IMR-90 (cell line): ENCODE measurements around the gene CACNA2D3. TPM values are rescaled to one million over a fixed set of nuclear protein-coding genes. Genes with fewer than 3 reads are reported as not detected.

Experiments
- ATAC-seq: fragments of 200-7000 bp; cut with Tn5 transposase; 2 replicates; pipeline ENCODE4 v1.9.1; 2020; ENCODE audit warnings: low read depth, mild to moderate bottlenecking, moderate library complexity
- BruUV-seq: library from RNA; stranded (reverse); fragments of 400-500 nt; replicated peaks from 2 replicates; lab custom pipeline; 2021; lab: Mats Ljungman, UMichigan
- CTCF ChIA-PET: fragments of 300-600 bp; formaldehyde crosslinking; extraction: SDS; loops from one replicate; lab custom pipeline; 2021; ENCODE audit warnings: antibody characterized with exemption; lab: Yijun Ruan, JAX
- POLR2A ChIA-PET: fragments of 300-600 bp; sonication (Branson Sonifier 250); formaldehyde crosslinking; loops from one replicate; lab custom pipeline; 2022; ENCODE audit warnings: antibody characterized with exemption; ENCODE audit not compliant: unreplicated experiment; lab: Charles Lee
- DNase-seq: peaks from one replicate; pipeline ENCODE4 v3.0.0; 2013
- H2AFZ ChIP-seq: replicated peaks from 2 replicates; pipeline ENCODE3; 2013; ENCODE audit warnings: low read length, mild to moderate bottlenecking; ENCODE audit not compliant: poor library complexity
- H2AK5ac ChIP-seq: 2 replicates; pipeline ENCODE4 v1.6.1; 2013; ENCODE audit warnings: low read depth, low read length, inconsistent platforms
- H2AK9ac ChIP-seq: replicated peaks from 2 replicates; pipeline ENCODE3; 2013; ENCODE audit warnings: mild to moderate bottlenecking, low read depth, low read length, moderate library complexity; ENCODE audit not compliant: poor library complexity
- H2BK120ac ChIP-seq: 2 replicates; pipeline ENCODE4 v1.6.1; 2013; ENCODE audit warnings: low read depth, low read length, inconsistent platforms
- H2BK15ac ChIP-seq: 3 replicates; pipeline ENCODE4 v1.6.1; 2013; ENCODE audit warnings: low read depth, low read length, inconsistent platforms
- H2BK20ac ChIP-seq: 2 replicates; pipeline ENCODE4 v1.6.1; 2013; ENCODE audit warnings: low read depth, mild to moderate bottlenecking, inconsistent platforms, low read length, moderate library complexity
- H2BK5ac ChIP-seq: 2 replicates; pipeline ENCODE4 v1.6.1; 2013; ENCODE audit warnings: mild to moderate bottlenecking, low read depth, low read length, inconsistent platforms; ENCODE audit not compliant: poor library complexity, severe bottlenecking
- H3K14ac ChIP-seq: replicated peaks from 2 replicates; pipeline ENCODE4 v1.6.1; 2013; ENCODE audit warnings: low read depth, low read length, inconsistent platforms
- H3K18ac ChIP-seq: 2 replicates; pipeline ENCODE4 v1.6.1; 2013; ENCODE audit warnings: low read depth, low read length, control low read depth
- H3K23ac ChIP-seq: 2 replicates; pipeline ENCODE4 v1.6.1; 2013; ENCODE audit warnings: low read depth, low read length, inconsistent platforms
- H3K27ac ChIP-seq: 2 replicates; pipeline ENCODE4 v1.5.1; 2013; ENCODE audit warnings: mild to moderate bottlenecking, control low read depth, low read length; ENCODE audit not compliant: insufficient read depth
- H3K27me3 ChIP-seq: 2 replicates; pipeline ENCODE4 v1.6.1; 2013; ENCODE audit warnings: low read length; ENCODE audit not compliant: control insufficient read depth, insufficient read depth
- H3K36me3 ChIP-seq: 2 replicates; pipeline ENCODE4 v1.6.1; 2013; ENCODE audit warnings: low read length, mixed read lengths; ENCODE audit not compliant: control insufficient read depth, insufficient read depth
- H3K4ac ChIP-seq: 2 replicates; pipeline ENCODE4 v1.6.1; 2013; ENCODE audit warnings: low read depth, low read length, inconsistent platforms
- H3K4me1 ChIP-seq: 2 replicates; pipeline ENCODE4 v1.6.1; 2013; ENCODE audit warnings: low read length, mixed read lengths; ENCODE audit not compliant: control insufficient read depth, insufficient read depth
- H3K4me2 ChIP-seq: 2 replicates; pipeline ENCODE4 v1.6.1; 2013; ENCODE audit warnings: low read depth, mild to moderate bottlenecking, control low read depth, low read length, moderate library complexity
- H3K4me3 ChIP-seq: 2 replicates; pipeline ENCODE4 v1.5.1; 2013; ENCODE audit warnings: low read depth, mild to moderate bottlenecking, control low read depth, low read length, moderate library complexity; ENCODE audit not compliant: insufficient read depth
- H3K56ac ChIP-seq: 2 replicates; pipeline ENCODE4 v1.6.1; 2013; ENCODE audit warnings: low read length, inconsistent platforms; ENCODE audit not compliant: insufficient read depth; ENCODE audit errors: extremely low read depth
- H3K79me1 ChIP-seq, 2 experiments: 2 replicates each; pipeline ENCODE4 v1.6.1; 2013; ENCODE audit warnings: low read length in 2 of 2, inconsistent platforms in 1 of 2, low read depth in 1 of 2
- H3K9ac ChIP-seq: 2 replicates; pipeline ENCODE4 v1.6.1; 2013; ENCODE audit warnings: low read depth, low read length, control low read depth
- H3K9me1 ChIP-seq: 2 replicates; pipeline ENCODE4 v1.6.1; 2013; ENCODE audit warnings: low read length, inconsistent platforms; ENCODE audit not compliant: insufficient read depth
- H3K9me3 ChIP-seq: 2 replicates; pipeline ENCODE4 v1.6.1; 2013; ENCODE audit warnings: low read length; ENCODE audit not compliant: control insufficient read depth, insufficient read depth
- H4K20me1 ChIP-seq: 2 replicates; pipeline ENCODE4 v1.6.1; 2013; ENCODE audit warnings: low read length, inconsistent platforms; ENCODE audit not compliant: insufficient read depth
- H4K5ac ChIP-seq: 2 replicates; pipeline ENCODE4 v1.6.1; 2013; ENCODE audit warnings: mild to moderate bottlenecking, low read depth, low read length, control low read depth
- H4K8ac ChIP-seq, 2 experiments: 2 replicates each; pipeline ENCODE4 v1.6.1; 2013; ENCODE audit warnings: low read depth in 2 of 2, low read length in 2 of 2, control low read depth in 1 of 2, inconsistent platforms in 1 of 2
- H4K91ac ChIP-seq: 2 replicates; pipeline ENCODE4 v1.6.1; 2013; ENCODE audit warnings: low read depth, low read length, inconsistent platforms; ENCODE audit not compliant: insufficient read depth
- BHLHE40 ChIP-seq: fragments of 150-350 bp; IDR thresholded peaks from 2 replicates; pipeline ENCODE4 v1.6.1; 2016; ENCODE audit warnings: mild to moderate bottlenecking, low read depth, low read length
- CEBPB ChIP-seq: IDR thresholded peaks from 2 replicates; pipeline ENCODE4 v1.6.1; 2012; ENCODE audit warnings: low read depth, low read length, improper control_type of control experiment
- CHD1 ChIP-seq: IDR thresholded peaks from 2 replicates; pipeline ENCODE4 v1.6.1; 2012; ENCODE audit warnings: low read depth, low read length, improper control_type of control experiment
- CTCF ChIP-seq: conservative IDR thresholded peaks from 2 replicates; pipeline ENCODE4 v1.5.1; 2012; ENCODE audit warnings: mild to moderate bottlenecking, low read depth, low read length, improper control_type of control experiment
- ELK1 ChIP-seq: fragments of 150-350 bp; IDR thresholded peaks from 2 replicates; pipeline ENCODE4 v1.6.1; 2016; ENCODE audit warnings: low read depth, mild to moderate bottlenecking, low read length, moderate library complexity, borderline replicate concordance
- FOS ChIP-seq: fragments of 150-350 bp; IDR thresholded peaks from 2 replicates; pipeline ENCODE4 v1.6.1; 2016; ENCODE audit warnings: low read depth, low read length
- MAFK ChIP-seq: IDR thresholded peaks from 2 replicates; pipeline ENCODE4 v1.6.1; 2012; ENCODE audit warnings: low read depth, low read length, improper control_type of control experiment
- MAZ ChIP-seq: IDR thresholded peaks from 2 replicates; pipeline ENCODE4 v1.6.1; 2012; ENCODE audit warnings: low read depth, mild to moderate bottlenecking, low read length, improper control_type of control experiment, moderate library complexity, borderline replicate concordance
- MXI1 ChIP-seq: IDR thresholded peaks from 2 replicates; pipeline ENCODE4 v1.6.1; 2012; ENCODE audit warnings: low read depth, mild to moderate bottlenecking, low read length, moderate library complexity, borderline replicate concordance
- NFE2L2 ChIP-seq: fragments of 150-350 bp; IDR thresholded peaks from 2 replicates; pipeline ENCODE4 v1.6.1; 2016; ENCODE audit warnings: low read depth, mild to moderate bottlenecking, low read length
- POLR2A ChIP-seq: IDR thresholded peaks from 2 replicates; pipeline ENCODE4 v1.6.1; 2012; ENCODE audit warnings: mild to moderate bottlenecking, low read depth, low read length
- RAD21 ChIP-seq: IDR thresholded peaks from 2 replicates; pipeline ENCODE4 v1.6.1; 2012; ENCODE audit warnings: low read length, improper control_type of control experiment
- RCOR1 ChIP-seq: IDR thresholded peaks from 2 replicates; pipeline ENCODE4 v1.6.1; 2012; ENCODE audit warnings: mild to moderate bottlenecking, low read length, improper control_type of control experiment; ENCODE audit not compliant: insufficient replicate concordance
- RFX5 ChIP-seq: IDR thresholded peaks from 2 replicates; pipeline ENCODE4 v1.8.0; 2012; ENCODE audit warnings: low read depth, mild to moderate bottlenecking, low read length, moderate library complexity
- SMC3 ChIP-seq: fragments of 150-350 bp; IDR thresholded peaks from 2 replicates; pipeline ENCODE4 v1.6.1; 2016; ENCODE audit warnings: low read depth, mild to moderate bottlenecking, antibody characterized with exemption, low read length, moderate library complexity
- WGBS, 2 experiments: methylation state at CpG; one replicate each; pipeline versions ENCODE4 v1.1.5 to v1.1.7; 2013; ENCODE audit warnings: missing lambda C conversion rate in 2 of 2; ENCODE audit not compliant: insufficient read length in 1 of 2; ENCODE audit errors: extremely low coverage in 2 of 2; 5-methylcytosine and 5-hydroxymethylcytosine counted together
- dilution Hi-C: fragments of 300-500 bp; cut with HindIII; formaldehyde crosslinking; loops from one replicate; pipeline ENCODE4 v1.14.3; 2018; ENCODE audit warnings: low sequenced_read_pairs; ENCODE audit not compliant: unreplicated experiment
- in situ Hi-C: fragments of 300-500 bp; cut with MboI; formaldehyde crosslinking; loops from 3 replicates; pipeline ENCODE4 v1.14.3; 2019; ENCODE audit warnings: low sequenced_read_pairs, inconsistent platforms, mixed read lengths
- intact Hi-C: fragments of 100-400 bp; cut with micrococcal nuclease; formaldehyde crosslinking; loops from 2 replicates; pipeline ENCODE4 v1.10.0; 2022
- polyA plus RNA-seq, 3 experiments: library from polyadenylated mRNA; depleted of rRNA; stranded (reverse); fragments of >200 nt; gene quantifications; 2 replicates each; pipeline ENCODE4 v1.2.3, GENCODE V29; 2012; ENCODE audit warnings: low replicate concordance in 1 of 3
- total RNA-seq: library from RNA; depleted of rRNA; stranded (reverse); fragments of >200 nt; gene quantifications from 2 replicates; pipeline ENCODE4 v1.2.3, GENCODE V29; 2012
- TF ChIP-seq, protein P1 (sequence below): fragments of 150-350 bp; IDR thresholded peaks from 2 replicates; pipeline ENCODE4 v1.6.1; 2017; ENCODE audit warnings: mild to moderate bottlenecking, antibody characterized with exemption, low read length, low read depth

The CACNA2D3 gene
- total and polyA plus RNA-seq, 2 of the 4 experiments (the other 2 are of a cell fraction) = 0.36 to 0.41 TPM

DNA sequence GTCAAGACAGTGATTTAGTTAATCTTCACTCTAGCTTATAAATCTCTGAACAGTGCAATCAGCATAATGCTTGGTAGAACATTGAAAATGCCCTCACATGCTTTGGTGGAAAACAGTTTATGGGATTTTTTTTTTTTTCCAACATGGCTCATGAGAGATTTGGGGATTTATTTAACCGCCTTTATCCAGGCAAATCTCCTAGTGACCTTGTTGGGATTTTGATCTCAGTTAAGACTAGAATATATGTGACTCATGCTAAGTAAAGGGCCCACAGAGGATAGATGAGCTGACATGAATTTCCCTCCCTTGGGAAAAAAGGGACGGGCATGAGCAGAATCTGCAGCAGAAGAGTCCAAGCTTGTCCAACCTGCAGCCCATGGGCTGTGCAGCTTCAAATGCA, 786.8 kb downstream of the CACNA2D3 start:
- no peak overlapping the region for H2AFZ ChIP-seq
- H2BK15ac ChIP-seq = no peak overlapping the region
- H3K4ac ChIP-seq = no peak overlapping the region
- no peak overlapping the region for H2AK5ac ChIP-seq
- no peak overlapping the region for H2BK5ac ChIP-seq
- H3K27ac ChIP-seq = no peak overlapping the region
- H3K9ac ChIP-seq = no peak overlapping the region
- BruUV-seq = no TSS peak
- H3K23ac ChIP-seq = no peak overlapping the region
- DNase-seq (no peak), ATAC-seq (no peak)
- no peak overlapping the region for H3K56ac ChIP-seq
- H4K20me1 ChIP-seq = no peaks in the 10 kb centered on the region
- no peak overlapping the region for H4K8ac ChIP-seq
- in situ Hi-C loops = no loop called here
- peaks cover 8% of the 10 kb centered on the region for H3K9me1 ChIP-seq
- no peaks in the 10 kb centered on the region for H3K79me1 ChIP-seq
- no peaks in the 10 kb centered on the region for H3K27me3 ChIP-seq
- ChIA-PET CTCF (interaction anchor here (1.1 kb wide), 1 partner anchor 18 kb away, joined by 4 read pairs; no protein-coding TSS in a partner anchor), POLR2A (interaction anchor here (0.6 kb wide), 1 partner anchor 38 kb away, joined by 8 read pairs; no protein-coding TSS in a partner anchor)
- no peak overlapping the region for H3K18ac ChIP-seq
- no peak overlapping the region for H4K5ac ChIP-seq
- H3K4me1 ChIP-seq = peaks cover 13% of the 10 kb centered on the region
- dilution Hi-C loops = no loop called here
- no peak overlapping the region for H3K4me3 ChIP-seq
- H3K14ac ChIP-seq = no peak overlapping the region
- TF ChIP-seq FOS = no peak
- no peak for TF ChIP-seq MAZ
- TF ChIP-seq CHD1 = no peak
- no peak for TF ChIP-seq NFE2L2
- TF ChIP-seq MXI1 = no peak
- no peak for TF ChIP-seq MAFK
- TF ChIP-seq CTCF = no peak
- no peak for TF ChIP-seq ELK1
- TF ChIP-seq POLR2A = no peak
- TF ChIP-seq RAD21 = no peak
- TF ChIP-seq RFX5 = no peak
- TF ChIP-seq SMC3 = no peak
- TF ChIP-seq, protein P1, sequence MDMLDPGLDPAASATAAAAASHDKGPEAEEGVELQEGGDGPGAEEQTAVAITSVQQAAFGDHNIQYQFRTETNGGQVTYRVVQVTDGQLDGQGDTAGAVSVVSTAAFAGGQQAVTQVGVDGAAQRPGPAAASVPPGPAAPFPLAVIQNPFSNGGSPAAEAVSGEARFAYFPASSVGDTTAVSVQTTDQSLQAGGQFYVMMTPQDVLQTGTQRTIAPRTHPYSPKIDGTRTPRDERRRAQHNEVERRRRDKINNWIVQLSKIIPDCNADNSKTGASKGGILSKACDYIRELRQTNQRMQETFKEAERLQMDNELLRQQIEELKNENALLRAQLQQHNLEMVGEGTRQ = no peak
- TF ChIP-seq BHLHE40 = no peak
- no peak for TF ChIP-seq RCOR1
- no peak for TF ChIP-seq CEBPB
- no peak overlapping the region for H4K91ac ChIP-seq
- H3K4me2 ChIP-seq = no peak overlapping the region
- no peak overlapping the region for H2BK20ac ChIP-seq
- H3K9me3 ChIP-seq = peaks cover 5% of the 10 kb centered on the region
- H2BK120ac ChIP-seq = no peak overlapping the region
- intact Hi-C loops = no loop called here
- no peak overlapping the region for H2AK9ac ChIP-seq
- H3K36me3 ChIP-seq = no peaks in the 10 kb centered on the region
- no CpG with 5 or more reads among the region's 2 CpGs for WGBS, 2 experiments
